Choroid plexus epithelial cell (primary cell): ENCODE measurements around the gene DNAJC8.
A peak's percentile ranks its signal among the peaks of the same experiment; 100 is the strongest.

ENCODE experiments used
- DNase-seq: peaks from one replicate; pipeline ENCODE4 v3.0.0-alpha.2; 2010; ENCODE audit warnings: low read depth
- H3K4me3 ChIP-seq: 2 replicates; pipeline ENCODE4 v1.5.1; 2011; ENCODE audit warnings: low read depth, mild to moderate bottlenecking, control low read depth, low read length, moderate library complexity
- TF ChIP-seq, protein P1 (sequence below): conservative IDR thresholded peaks from 2 replicates; pipeline ENCODE4 v1.5.1; 2011; ENCODE audit warnings: low read depth, mild to moderate bottlenecking, control low read depth, inconsistent platforms, low read length, moderate library complexity

Gene DNAJC8

GRCh38 chr1:28244549-28245251, 11.9 kb upstream of the DNAJC8 start:
- TF ChIP-seq, protein P1, sequence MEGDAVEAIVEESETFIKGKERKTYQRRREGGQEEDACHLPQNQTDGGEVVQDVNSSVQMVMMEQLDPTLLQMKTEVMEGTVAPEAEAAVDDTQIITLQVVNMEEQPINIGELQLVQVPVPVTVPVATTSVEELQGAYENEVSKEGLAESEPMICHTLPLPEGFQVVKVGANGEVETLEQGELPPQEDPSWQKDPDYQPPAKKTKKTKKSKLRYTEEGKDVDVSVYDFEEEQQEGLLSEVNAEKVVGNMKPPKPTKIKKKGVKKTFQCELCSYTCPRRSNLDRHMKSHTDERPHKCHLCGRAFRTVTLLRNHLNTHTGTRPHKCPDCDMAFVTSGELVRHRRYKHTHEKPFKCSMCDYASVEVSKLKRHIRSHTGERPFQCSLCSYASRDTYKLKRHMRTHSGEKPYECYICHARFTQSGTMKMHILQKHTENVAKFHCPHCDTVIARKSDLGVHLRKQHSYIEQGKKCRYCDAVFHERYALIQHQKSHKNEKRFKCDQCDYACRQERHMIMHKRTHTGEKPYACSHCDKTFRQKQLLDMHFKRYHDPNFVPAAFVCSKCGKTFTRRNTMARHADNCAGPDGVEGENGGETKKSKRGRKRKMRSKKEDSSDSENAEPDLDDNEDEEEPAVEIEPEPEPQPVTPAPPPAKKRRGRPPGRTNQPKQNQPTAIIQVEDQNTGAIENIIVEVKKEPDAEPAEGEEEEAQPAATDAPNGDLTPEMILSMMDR: no peak
- no peak overlapping the region for H3K4me3 ChIP-seq
- DNase-seq: no peak

DNA sequence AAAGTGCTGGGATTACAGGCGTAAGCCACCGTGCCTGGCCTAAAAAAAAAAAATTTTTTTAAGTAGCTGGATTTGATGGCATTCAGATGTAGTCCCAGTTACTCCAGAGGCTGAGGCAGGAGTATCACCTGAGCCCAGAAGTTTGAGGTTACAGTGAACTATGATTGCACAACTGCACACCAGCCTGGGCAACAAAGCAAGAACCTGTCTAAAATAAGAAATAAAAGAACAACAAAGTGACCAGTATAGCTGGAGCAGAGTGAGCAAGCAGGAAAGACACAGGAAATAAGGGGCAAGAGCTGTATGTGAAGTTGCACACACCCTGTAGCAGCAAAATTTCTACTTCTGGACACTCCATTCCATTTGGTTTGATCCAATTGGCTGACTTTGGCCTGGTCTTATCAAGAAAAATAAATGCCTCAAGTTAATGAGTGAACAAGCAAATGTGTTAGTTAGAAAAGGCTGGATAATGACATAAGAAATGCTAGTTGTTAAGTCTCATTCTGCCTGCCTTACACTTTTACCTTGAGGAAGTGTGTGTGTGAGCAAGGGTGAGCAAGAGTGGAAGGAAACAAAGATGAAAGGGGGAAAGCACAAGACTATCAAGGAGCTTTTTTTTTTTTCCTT, 11.0 kb upstream of the DNAJC8 start:
- TF ChIP-seq, protein P1: no peak
- DNase-seq: no peak
- no peak overlapping the region for H3K4me3 ChIP-seq

GRCh38 chr1:28241638-28242241, 8.9 kb upstream of the DNAJC8 start:
- DNase-seq: no peak
- no peak overlapping the region for H3K4me3 ChIP-seq
- TF ChIP-seq, protein P1: no peak

- TF ChIP-seq, protein P1: no peak
- DNase-seq: no peak
These were observed 7.2 kb upstream of the DNAJC8 start for GRCh38 chr1:28240024-28240423.

DNA sequence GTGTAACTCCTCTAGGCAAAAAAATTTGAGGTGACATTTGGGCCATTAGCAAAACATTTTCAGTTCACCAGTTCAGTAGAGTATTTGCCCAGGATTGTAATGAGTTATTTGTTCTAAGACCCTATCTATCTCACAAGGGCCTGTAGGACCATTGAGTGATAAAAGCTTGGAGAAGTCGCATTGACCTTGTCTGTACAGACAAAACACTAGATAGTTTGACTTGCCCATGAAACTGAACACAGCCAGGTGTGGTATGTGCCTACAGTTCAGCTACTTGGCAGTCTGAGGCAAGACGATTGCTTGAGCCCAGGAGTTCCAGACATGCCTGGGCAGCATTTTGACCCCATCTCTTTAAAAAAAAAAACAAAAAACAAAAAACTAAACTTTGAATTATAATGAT, 6.2 kb upstream of the DNAJC8 start:
- TF ChIP-seq, protein P1: no peak

More at GRCh38 chr1:28240024-28240423, 7.2 kb upstream of the DNAJC8 start:
- no peak overlapping the region for H3K4me3 ChIP-seq

GRCh38 chr1:28236656-28237322, 4.0 kb upstream of the DNAJC8 start:
- peak overlapping the region; percentile 100 for H3K4me3 ChIP-seq
- no peak for DNase-seq
- TF ChIP-seq, protein P1: no peak

More for the DNA sequence above, 6.2 kb upstream of the DNAJC8 start:
- no peak for DNase-seq
- H3K4me3 ChIP-seq: no peak overlapping the region
